Adipocyte (in vitro differentiated cells): ENCODE measurements around the gene C3orf52.
A peak's percentile ranks its signal among the peaks of the same experiment; 100 is the strongest.

ENCODE experiments used
- DNase-seq: peaks from one replicate; pipeline ENCODE4 v3.0.0-alpha.2; 2015; ENCODE audit warnings: low read depth
- H3K27me3 ChIP-seq: replicated peaks from 2 replicates; pipeline ENCODE4 v1.7.0; 2013; ENCODE audit warnings: mild to moderate bottlenecking, low read length, moderate library complexity; ENCODE audit not compliant: control insufficient read depth, insufficient read depth
- H3K36me3 ChIP-seq: 2 replicates; pipeline ENCODE4 v1.7.0; 2013; ENCODE audit warnings: low read length, mild to moderate bottlenecking, moderate library complexity; ENCODE audit not compliant: control insufficient read depth, insufficient read depth, severe bottlenecking
- H3K4me1 ChIP-seq: 2 replicates; pipeline ENCODE4 v1.7.0; 2013; ENCODE audit warnings: mild to moderate bottlenecking, low read length, moderate library complexity; ENCODE audit not compliant: control insufficient read depth, insufficient read depth
- H3K4me3 ChIP-seq: 2 replicates; pipeline ENCODE4 v1.7.0; 2013; ENCODE audit warnings: mild to moderate bottlenecking, low read length, moderate library complexity
- H3K9ac ChIP-seq: 2 replicates; pipeline ENCODE4 v1.7.0; 2013; ENCODE audit warnings: mild to moderate bottlenecking, low read length, moderate library complexity
- H3K9me3 ChIP-seq: 2 replicates; pipeline ENCODE4 v1.7.0; 2013; ENCODE audit warnings: mild to moderate bottlenecking, low read length, moderate library complexity; ENCODE audit not compliant: control insufficient read depth

C3orf52 gene

DNA sequence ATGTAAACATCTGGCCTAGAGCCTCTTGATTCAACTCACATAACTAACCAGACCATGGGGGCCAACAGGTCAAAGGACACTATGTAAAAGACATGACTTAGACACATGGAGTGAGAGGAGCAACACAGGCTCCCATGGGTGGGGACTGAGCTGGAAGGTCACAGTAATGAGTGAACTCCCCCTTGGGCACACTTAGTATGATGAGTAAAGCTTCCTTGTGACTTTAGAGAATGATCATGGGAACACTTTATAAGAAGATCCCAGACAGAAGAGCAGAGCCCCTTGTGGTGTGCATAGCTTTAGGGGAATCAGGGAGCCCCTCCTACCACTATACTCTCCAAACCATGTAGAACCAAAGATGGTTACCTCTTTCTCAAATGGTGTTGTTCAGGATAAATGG lies 36.7 kb downstream of the C3orf52 start:
- Histone ChIP-seq H3K9me3 (no peaks in the 10 kb centered on the region), H3K4me3 (no peak overlapping the region), H3K4me1 (peaks cover 7% of the 10 kb centered on the region), H3K27me3 (no peaks in the 10 kb centered on the region), H3K9ac (no peak overlapping the region), H3K36me3 (no peaks in the 10 kb centered on the region)
- DNase-seq, result no peak

GRCh38 chr3:112123548-112123947 lies 37.4 kb downstream of the C3orf52 start:
- H3K4me3 ChIP-seq, result no peak overlapping the region
- H3K9ac ChIP-seq, result no peak overlapping the region
- no peaks in the 10 kb centered on the region for H3K9me3 ChIP-seq
- H3K27me3 ChIP-seq, result no peaks in the 10 kb centered on the region
- H3K4me1 ChIP-seq, result peaks cover 7% of the 10 kb centered on the region
- no peak for DNase-seq
- H3K36me3 ChIP-seq, result no peaks in the 10 kb centered on the region

DNA sequence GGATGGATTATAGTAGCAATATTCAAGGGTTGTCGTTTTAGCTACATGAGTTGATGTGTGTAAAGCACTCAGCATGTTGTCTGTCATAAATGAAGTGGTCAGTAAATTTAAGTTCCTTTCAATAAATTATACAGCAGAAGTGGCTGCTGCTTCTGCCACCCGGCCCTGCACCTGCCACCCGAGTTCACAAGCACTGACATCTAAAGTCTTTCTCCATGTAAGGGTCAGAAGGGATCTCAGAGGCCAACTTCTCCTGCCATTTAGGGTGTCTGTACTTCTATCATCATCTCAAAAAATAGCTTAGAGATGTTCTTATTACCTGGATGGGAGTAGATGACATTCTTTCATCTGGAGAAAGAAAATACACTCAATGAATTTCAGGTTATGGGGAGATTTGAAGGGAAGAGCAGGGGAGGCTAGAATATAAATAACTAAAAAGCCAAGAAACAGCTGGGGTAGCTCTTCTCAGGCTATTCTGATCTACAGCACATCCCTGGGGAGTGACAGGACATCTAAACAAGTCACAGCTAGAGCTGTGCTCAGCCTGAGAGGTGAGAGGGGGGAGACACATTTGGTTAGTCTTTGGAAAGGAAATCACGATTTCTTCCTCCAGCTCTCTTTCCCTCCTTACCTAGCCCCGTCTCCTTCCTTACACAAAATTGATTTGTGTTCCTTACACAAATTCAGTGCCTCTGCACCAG lies 38.9 kb downstream of the C3orf52 start:
- no peaks in the 10 kb centered on the region for H3K27me3 ChIP-seq
- DNase-seq, result no peak

GRCh38 chr3:112126511-112126911 lies 40.3 kb downstream of the C3orf52 start:
- no peaks in the 10 kb centered on the region for H3K36me3 ChIP-seq
- peak overlapping the region; percentile 62 for H3K4me3 ChIP-seq
- H3K27me3 ChIP-seq, result no peaks in the 10 kb centered on the region
- peak; percentile 65 for DNase-seq
- H3K9me3 ChIP-seq, result no peaks in the 10 kb centered on the region
- peaks cover 7% of the 10 kb centered on the region for H3K4me1 ChIP-seq
- H3K9ac ChIP-seq, result peak overlapping the region; percentile 37

More for the DNA sequence above, 38.9 kb downstream of the C3orf52 start:
- Histone ChIP-seq H3K4me1 (peaks cover 7% of the 10 kb centered on the region), H3K36me3 (no peaks in the 10 kb centered on the region), H3K4me3 (no peak overlapping the region), H3K9ac (no peak overlapping the region), H3K9me3 (no peaks in the 10 kb centered on the region)

DNA sequence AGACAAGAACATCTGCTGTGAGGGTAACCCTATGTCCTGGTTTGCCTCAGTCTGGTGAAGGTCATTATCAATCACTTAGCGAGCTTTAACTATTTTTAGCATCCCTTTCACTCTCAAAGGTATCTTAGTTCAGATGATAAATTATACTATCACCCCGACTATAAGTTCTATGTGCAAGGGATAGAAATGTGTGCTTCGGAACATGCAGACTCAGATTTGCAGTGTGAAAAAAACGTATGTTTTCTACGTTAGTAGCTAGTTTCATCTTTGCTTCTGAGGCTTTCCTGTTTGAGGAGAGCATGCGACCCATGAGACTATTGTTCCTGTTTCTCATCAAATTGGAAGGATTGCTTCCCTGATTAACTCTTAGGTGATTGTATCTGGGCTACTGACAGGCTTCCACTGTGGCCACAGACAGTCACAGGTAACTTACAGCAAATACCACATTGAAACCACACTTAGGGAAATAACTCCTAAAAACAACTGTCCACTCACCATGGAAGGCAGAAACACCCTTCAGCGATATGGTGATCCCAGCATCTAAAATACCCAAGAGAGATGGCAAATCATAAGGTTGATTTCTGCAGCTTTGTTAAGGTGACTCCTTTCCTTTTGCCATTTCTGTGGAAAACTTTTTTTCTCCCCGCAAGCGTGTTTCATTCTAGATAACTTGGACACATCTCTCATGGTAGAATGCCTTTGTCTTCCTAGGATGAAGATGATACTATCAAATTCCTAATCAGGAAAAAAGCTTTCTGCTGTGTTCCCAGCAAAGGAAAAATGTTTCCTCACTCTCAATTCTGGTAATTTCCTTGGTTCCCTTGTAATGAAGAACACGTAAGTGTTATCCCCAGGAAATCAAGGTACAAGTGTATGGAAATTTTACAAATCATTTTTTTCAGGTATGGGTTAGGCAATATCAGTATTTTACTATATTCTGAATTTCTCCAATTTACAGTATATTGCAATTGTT lies 41.6 kb downstream of the C3orf52 start:
- Histone ChIP-seq H3K36me3 (no peaks in the 10 kb centered on the region), H3K4me1 (peaks cover 7% of the 10 kb centered on the region), H3K27me3 (no peaks in the 10 kb centered on the region), H3K9ac (no peak overlapping the region), H3K9me3 (no peaks in the 10 kb centered on the region), H3K4me3 (peak overlapping the region; percentile 62)
- no peak for DNase-seq

- Histone ChIP-seq H3K9ac (no peak overlapping the region), H3K4me1 (peaks cover 7% of the 10 kb centered on the region), H3K36me3 (no peaks in the 10 kb centered on the region), H3K27me3 (no peaks in the 10 kb centered on the region), H3K9me3 (no peaks in the 10 kb centered on the region), H3K4me3 (no peak overlapping the region)
- peak; percentile 88 for DNase-seq
Measured at GRCh38 chr3:112128843-112129727, 42.9 kb downstream of the C3orf52 start.

DNA sequence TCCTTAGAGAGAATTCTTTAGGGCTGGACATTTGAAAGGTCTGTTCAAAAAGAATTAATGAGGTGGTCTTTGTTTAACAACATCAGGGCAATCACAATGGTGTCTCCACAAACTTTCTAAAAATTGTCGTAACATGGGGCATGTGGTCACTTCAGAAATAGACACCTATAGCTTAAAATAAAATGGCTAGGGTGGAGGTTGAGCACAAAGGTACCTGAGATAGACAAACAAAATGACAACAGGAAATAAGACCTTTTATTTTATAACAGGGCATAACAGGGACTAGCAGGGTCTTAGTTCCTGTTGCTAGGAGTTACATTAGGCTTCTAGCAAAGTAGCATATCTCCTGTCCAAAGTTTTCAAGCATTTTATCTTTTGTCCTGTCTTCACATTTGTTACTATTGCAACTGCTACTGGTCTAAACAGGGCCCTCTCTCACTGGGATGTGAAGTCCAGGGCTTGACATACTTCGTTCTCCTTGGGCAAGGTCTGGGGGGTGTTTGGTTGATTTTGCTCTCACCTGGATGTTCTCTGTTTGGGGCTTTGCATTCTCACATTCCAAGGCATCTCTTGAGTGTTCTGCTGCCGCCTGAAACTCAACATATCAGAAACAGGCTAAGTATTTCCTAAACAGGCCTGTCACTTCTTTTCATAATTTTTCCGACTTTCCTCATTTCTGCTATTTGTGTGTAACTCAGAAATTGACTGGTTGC lies 43.9 kb downstream of the C3orf52 start:
- no peak overlapping the region for H3K9ac ChIP-seq
- peaks cover 16% of the 10 kb centered on the region for H3K4me1 ChIP-seq
- H3K36me3 ChIP-seq, result no peaks in the 10 kb centered on the region
- no peaks in the 10 kb centered on the region for H3K9me3 ChIP-seq
- no peak for DNase-seq
- no peaks in the 10 kb centered on the region for H3K27me3 ChIP-seq
- no peak overlapping the region for H3K4me3 ChIP-seq

- no peaks in the 10 kb centered on the region for H3K36me3 ChIP-seq
- no peak for DNase-seq
- no peak overlapping the region for H3K9ac ChIP-seq
- H3K9me3 ChIP-seq, result no peaks in the 10 kb centered on the region
- peaks cover 16% of the 10 kb centered on the region for H3K4me1 ChIP-seq
- no peaks in the 10 kb centered on the region for H3K27me3 ChIP-seq
- no peak overlapping the region for H3K4me3 ChIP-seq
Measured at GRCh38 chr3:112130638-112130993, 44.4 kb downstream of the C3orf52 start.

DNA sequence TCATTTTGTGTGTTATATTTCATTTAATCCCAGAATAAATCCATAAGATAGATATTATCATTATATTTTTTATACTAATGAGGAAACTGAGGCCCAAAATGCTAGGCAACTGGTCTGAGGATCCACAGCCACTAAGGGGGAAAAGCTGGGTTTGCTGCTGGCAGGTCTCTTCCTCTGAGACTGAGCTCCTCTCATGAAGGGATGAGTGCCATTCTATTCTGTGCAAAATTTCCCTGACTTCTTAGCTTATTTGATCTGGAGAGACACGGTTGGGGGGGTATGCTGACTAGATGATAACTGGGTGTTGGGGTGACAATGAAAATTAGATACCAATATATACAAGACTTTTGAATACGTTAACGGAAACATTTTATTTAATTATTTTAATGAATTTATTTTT lies 44.9 kb downstream of the C3orf52 start:
- DNase-seq, result no peak
- Histone ChIP-seq H3K4me1 (peaks cover 16% of the 10 kb centered on the region), H3K36me3 (no peaks in the 10 kb centered on the region), H3K9ac (no peak overlapping the region), H3K27me3 (no peaks in the 10 kb centered on the region), H3K4me3 (no peak overlapping the region), H3K9me3 (no peaks in the 10 kb centered on the region)

GRCh38 chr3:112132088-112132487 lies 45.9 kb downstream of the C3orf52 start:
- no peak overlapping the region for H3K4me3 ChIP-seq
- no peak for DNase-seq
- H3K27me3 ChIP-seq, result no peaks in the 10 kb centered on the region
- H3K9me3 ChIP-seq, result no peaks in the 10 kb centered on the region
- H3K9ac ChIP-seq, result no peak overlapping the region
- H3K4me1 ChIP-seq, result peaks cover 9% of the 10 kb centered on the region
- H3K36me3 ChIP-seq, result no peaks in the 10 kb centered on the region
